Activated CD4-positive, alpha-beta T cell treated with anti-CD3 and anti-CD28 coated beads for 36 hours (primary cell): ENCODE results near the gene MED15. TPM values are rescaled to one million over a fixed set of nuclear protein-coding genes. Genes with fewer than 3 reads are reported as not detected.

ENCODE experiments used
- ATAC-seq: fragments of 200-7000 bp; cut with Tn5 transposase; one replicate; pipeline ENCODE4 v1.10.0; 2021; ENCODE audit warnings: mild to moderate bottlenecking, moderate library complexity
- CTCF ChIA-PET: fragments of 350-600 bp; sonication (Branson Sonifier 250); formaldehyde crosslinking; loops from one replicate; lab custom pipeline; 2021; ENCODE audit warnings: antibody characterized with exemption; lab: Charles Lee
- POLR2A ChIA-PET: fragments of 350-600 bp; sonication (Branson Sonifier 250); formaldehyde crosslinking; loops from one replicate; lab custom pipeline; 2021; ENCODE audit warnings: antibody characterized with exemption, inconsistent platforms; lab: Charles Lee
- DNase-seq: peaks from one replicate; pipeline ENCODE4 v3.0.0-alpha.2; 2020
- H3K27ac Mint-ChIP-seq: one replicate; pipeline ENCODE4 v1.8.0; 2021; ENCODE audit warnings: mixed read lengths
- H3K27me3 Mint-ChIP-seq: one replicate; pipeline ENCODE4 v1.8.0; 2021; ENCODE audit warnings: mixed read lengths
- H3K36me3 Mint-ChIP-seq: one replicate; pipeline ENCODE4 v1.8.0; 2021; ENCODE audit warnings: low read depth, mixed read lengths
- H3K4me1 Mint-ChIP-seq: one replicate; pipeline ENCODE4 v1.8.0; 2021; ENCODE audit warnings: mixed read lengths
- H3K4me3 Mint-ChIP-seq: one replicate; pipeline ENCODE4 v1.8.0; 2021; ENCODE audit warnings: mild to moderate bottlenecking, moderate library complexity, mixed read lengths
- H3K9me3 Mint-ChIP-seq: one replicate; pipeline ENCODE4 v1.8.0; 2021; ENCODE audit warnings: low read depth, mixed read lengths
- intact Hi-C, 2 experiments: fragments of 100-400 bp; cut with DNase I in 1 of 2; cut with micrococcal nuclease in 1 of 2; formaldehyde crosslinking; loops; one replicate each; pipeline versions ENCODE4 v1.14.2 to v1.15.1; 2022 to 2024; cut with DNase I, micrococcal nuclease
- total RNA-seq, 2 experiments: library from RNA; stranded (reverse); gene quantifications; one replicate each; pipeline ENCODE4 v1.2.3, GENCODE V29; 2021

MED15 gene
- total RNA-seq, 2 experiments from 2014 or later, result 84.4 to 107 TPM

GRCh38 chr22:20563941-20564371 lies 56.5 kb downstream of the MED15 start:
- intact Hi-C loops, result loop anchor here (1.0 to 10.0 kb wide), 4 partner anchors 55 to 178 kb away; no protein-coding TSS in a partner anchor
- peaks cover 4% of the 10 kb centered on the region for H3K9me3 Mint-ChIP-seq
- CTCF ChIA-PET, result interaction anchor here (0.6 to 13.1 kb wide), 25 partner anchors 10 to 542 kb away, joined by 3 to 185 read pairs (median 4); partner anchors contain the start of gene MED15
- POLR2A ChIA-PET, result interaction anchor here (0.7 kb wide), 1 partner anchor 13 kb away, joined by 3 read pairs; no protein-coding TSS in a partner anchor
- no peak overlapping the region for H3K4me3 Mint-ChIP-seq
- DNase-seq, result no peak
- no peaks in the 10 kb centered on the region for H3K27me3 Mint-ChIP-seq
- ATAC-seq, result no peak
- H3K27ac Mint-ChIP-seq, result peak overlapping the region; percentile 61
- H3K4me1 Mint-ChIP-seq, result peaks cover 67% of the 10 kb centered on the region
- peaks cover 74% of the 10 kb centered on the region for H3K36me3 Mint-ChIP-seq

- Mint-ChIP-seq H3K27me3 (no peaks in the 10 kb centered on the region), H3K9me3 (no peaks in the 10 kb centered on the region), H3K4me3 (no peak overlapping the region), H3K36me3 (peaks cover 75% of the 10 kb centered on the region), H3K27ac (peak overlapping the region; percentile 19), H3K4me1 (peaks cover 79% of the 10 kb centered on the region)
- ATAC-seq (no peak), DNase-seq (no peak)
- intact Hi-C loops, result loop anchor here (5.0 to 10.0 kb wide), 4 partner anchors 42 to 140 kb away; partner anchors contain the start of gene MED15 (in 1 of the 2)
- CTCF ChIA-PET, result interaction anchor here (0.7 to 13.1 kb wide), 20 partner anchors 9 to 218 kb away, joined by 3 to 185 read pairs (median 4); partner anchors contain the start of gene MED15
- POLR2A ChIA-PET, result no interaction called here
These were observed 57.8 kb downstream of the MED15 start for GRCh38 chr22:20565079-20565734.

GRCh38 chr22:20565761-20566160 lies 58.4 kb downstream of the MED15 start:
- Mint-ChIP-seq H3K9me3 (no peaks in the 10 kb centered on the region), H3K27me3 (no peaks in the 10 kb centered on the region), H3K27ac (no peak overlapping the region), H3K36me3 (peaks cover 76% of the 10 kb centered on the region), H3K4me3 (no peak overlapping the region), H3K4me1 (peaks cover 83% of the 10 kb centered on the region)
- POLR2A ChIA-PET, result interaction anchor here (1.2 kb wide), 1 partner anchor 57 kb away, joined by 3 read pairs; no protein-coding TSS in a partner anchor
- CTCF ChIA-PET, result interaction anchor here (0.7 to 13.1 kb wide), 9 partner anchors 8 to 218 kb away, joined by 3 to 185 read pairs (median 4); partner anchors contain the start of gene MED15
- intact Hi-C loops, result loop anchor here (5.0 to 10.0 kb wide), 4 partner anchors 42 to 141 kb away; partner anchors contain the start of gene MED15 (in 1 of the 2)
- DNase-seq (no peak), ATAC-seq (no peak)

- no peaks in the 10 kb centered on the region for H3K27me3 Mint-ChIP-seq
- DNase-seq (peak; percentile 66), ATAC-seq (peak; percentile 42)
- ChIA-PET POLR2A (interaction anchor here (0.7 to 1.2 kb wide), 3 partner anchors 13 to 58 kb away, joined by 3 read pairs; no protein-coding TSS in a partner anchor), CTCF (interaction anchor here (0.6 to 13.1 kb wide), 5 partner anchors 15 to 175 kb away, joined by 4 to 185 read pairs (median 5); partner anchors contain the start of gene MED15)
- no peaks in the 10 kb centered on the region for H3K9me3 Mint-ChIP-seq
- H3K4me1 Mint-ChIP-seq, result peaks cover 90% of the 10 kb centered on the region
- H3K27ac Mint-ChIP-seq, result no peak overlapping the region
- peaks cover 79% of the 10 kb centered on the region for H3K36me3 Mint-ChIP-seq
- intact Hi-C loops, result loop anchor here (5.0 to 10.0 kb wide), 4 partner anchors 41 to 142 kb away; partner anchors contain the start of gene MED15 (in 1 of the 2)
- no peak overlapping the region for H3K4me3 Mint-ChIP-seq
These were observed 59.2 kb downstream of the MED15 start for GRCh38 chr22:20566420-20567260.

- Mint-ChIP-seq H3K4me3 (no peak overlapping the region), H3K4me1 (peaks cover 92% of the 10 kb centered on the region), H3K36me3 (peaks cover 82% of the 10 kb centered on the region), H3K27ac (no peak overlapping the region), H3K27me3 (no peaks in the 10 kb centered on the region), H3K9me3 (no peaks in the 10 kb centered on the region)
- ATAC-seq, result peak; percentile 14
- ChIA-PET CTCF (interaction anchor here (1.7 to 13.1 kb wide), 3 partner anchors 15 to 174 kb away, joined by 5 to 185 read pairs (median 9); no protein-coding TSS in a partner anchor), POLR2A (interaction anchor here (0.7 to 1.0 kb wide), 2 partner anchors 12 to 16 kb away, joined by 3 read pairs; no protein-coding TSS in a partner anchor)
- peak; percentile 35 for DNase-seq
- intact Hi-C loops, result loop anchor here (5.0 to 10.0 kb wide), 4 partner anchors 40 to 143 kb away; partner anchors contain the start of gene MED15 (in 1 of the 2)
These were observed 60.0 kb downstream of the MED15 start for GRCh38 chr22:20567371-20567847.

GRCh38 chr22:20567993-20568417 lies 60.6 kb downstream of the MED15 start:
- POLR2A ChIA-PET, result interaction anchor here (0.6 kb wide), 1 partner anchor 359 kb away, joined by 3 read pairs; no protein-coding TSS in a partner anchor

GRCh38 chr22:20568502-20569058 lies 61.2 kb downstream of the MED15 start:
- H3K9me3 Mint-ChIP-seq, result no peaks in the 10 kb centered on the region
- ChIA-PET CTCF (interaction anchor here (0.5 to 13.1 kb wide), 10 partner anchors 8 to 174 kb away, joined by 3 to 185 read pairs (median 4); no protein-coding TSS in a partner anchor), POLR2A (interaction anchor here (0.6 to 1.0 kb wide), 4 partner anchors 35 to 358 kb away, joined by 3 to 4 read pairs (median 3); partner anchors contain the start of gene MED15)
- peaks cover 86% of the 10 kb centered on the region for H3K36me3 Mint-ChIP-seq
- H3K27ac Mint-ChIP-seq, result no peak overlapping the region
- DNase-seq (no peak), ATAC-seq (no peak)
- intact Hi-C loops, result loop anchor here (5.0 to 10.0 kb wide), 4 partner anchors 39 to 144 kb away; partner anchors contain the start of gene MED15 (in 1 of the 2)
- no peaks in the 10 kb centered on the region for H3K27me3 Mint-ChIP-seq
- H3K4me3 Mint-ChIP-seq, result no peak overlapping the region
- H3K4me1 Mint-ChIP-seq, result peaks cover 81% of the 10 kb centered on the region

More at GRCh38 chr22:20567993-20568417, 60.6 kb downstream of the MED15 start:
- intact Hi-C loops, result loop anchor here (5.0 to 10.0 kb wide), 4 partner anchors 39 to 143 kb away; partner anchors contain the start of gene MED15 (in 1 of the 2)
- peaks cover 86% of the 10 kb centered on the region for H3K4me1 Mint-ChIP-seq
- H3K9me3 Mint-ChIP-seq, result no peaks in the 10 kb centered on the region
- H3K36me3 Mint-ChIP-seq, result peaks cover 80% of the 10 kb centered on the region
- H3K27me3 Mint-ChIP-seq, result no peaks in the 10 kb centered on the region
- H3K27ac Mint-ChIP-seq, result no peak overlapping the region
- CTCF ChIA-PET, result interaction anchor here (0.6 to 13.1 kb wide), 7 partner anchors 9 to 150 kb away, joined by 3 to 185 read pairs (median 4); no protein-coding TSS in a partner anchor
- DNase-seq, result no peak
- no peak for ATAC-seq
- no peak overlapping the region for H3K4me3 Mint-ChIP-seq

GRCh38 chr22:20569059-20570058 lies 61.9 kb downstream of the MED15 start:
- H3K27me3 Mint-ChIP-seq, result no peaks in the 10 kb centered on the region
- intact Hi-C loops, result loop anchor here (2.0 to 10.0 kb wide), 5 partner anchors 38 to 151 kb away; partner anchors contain the start of gene MED15 (in 1 of the 2)
- H3K4me1 Mint-ChIP-seq, result peaks cover 73% of the 10 kb centered on the region
- peak; percentile 79 for DNase-seq
- no peak overlapping the region for H3K4me3 Mint-ChIP-seq
- ATAC-seq, result peak; percentile 62
- H3K36me3 Mint-ChIP-seq, result peaks cover 88% of the 10 kb centered on the region
- peak overlapping the region; percentile 69 for H3K27ac Mint-ChIP-seq
- H3K9me3 Mint-ChIP-seq, result no peaks in the 10 kb centered on the region
- ChIA-PET POLR2A (interaction anchor here (0.6 to 1.0 kb wide), 3 partner anchors 36 to 62 kb away, joined by 3 to 4 read pairs (median 3); partner anchors contain the start of gene MED15), CTCF (interaction anchor here (0.5 to 13.1 kb wide), 9 partner anchors 10 to 173 kb away, joined by 3 to 185 read pairs (median 5); no protein-coding TSS in a partner anchor)

- POLR2A ChIA-PET, result no interaction called here
- CTCF ChIA-PET, result interaction anchor here (1.0 to 13.1 kb wide), 9 partner anchors 9 to 153 kb away, joined by 3 to 185 read pairs (median 4); no protein-coding TSS in a partner anchor
- no peaks in the 10 kb centered on the region for H3K27me3 Mint-ChIP-seq
- peaks cover 85% of the 10 kb centered on the region for H3K36me3 Mint-ChIP-seq
- ATAC-seq (no peak), DNase-seq (no peak)
- H3K9me3 Mint-ChIP-seq, result no peaks in the 10 kb centered on the region
- H3K4me3 Mint-ChIP-seq, result no peak overlapping the region
- peaks cover 63% of the 10 kb centered on the region for H3K4me1 Mint-ChIP-seq
- H3K27ac Mint-ChIP-seq, result no peak overlapping the region
- intact Hi-C loops, result loop anchor here in 1 of 2 experiments (2.0 kb wide), 1 partner anchor 152 kb away; no protein-coding TSS in a partner anchor
These were observed 63.7 kb downstream of the MED15 start for GRCh38 chr22:20571078-20571503.
